ENCODE data around the gene SSUH2.
A peak's percentile ranks its signal among the peaks of the same experiment; 100 is the strongest.
"Not testable (repeated sequence)": the region's sequence is repeated elsewhere in the genome, so short reads cannot be mapped to it uniquely, and the experiment has no call there.

SSUH2 gene, protein sequence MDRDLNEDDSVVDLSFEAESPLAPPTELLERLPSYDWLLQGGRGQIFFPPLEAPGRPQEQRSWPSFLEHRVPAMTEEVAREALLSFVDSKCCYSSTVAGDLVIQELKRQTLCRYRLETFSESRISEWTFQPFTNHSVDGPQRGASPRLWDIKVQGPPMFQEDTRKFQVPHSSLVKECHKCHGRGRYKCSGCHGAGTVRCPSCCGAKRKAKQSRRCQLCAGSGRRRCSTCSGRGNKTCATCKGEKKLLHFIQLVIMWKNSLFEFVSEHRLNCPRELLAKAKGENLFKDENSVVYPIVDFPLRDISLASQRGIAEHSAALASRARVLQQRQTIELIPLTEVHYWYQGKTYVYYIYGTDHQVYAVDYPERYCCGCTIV

DNA sequence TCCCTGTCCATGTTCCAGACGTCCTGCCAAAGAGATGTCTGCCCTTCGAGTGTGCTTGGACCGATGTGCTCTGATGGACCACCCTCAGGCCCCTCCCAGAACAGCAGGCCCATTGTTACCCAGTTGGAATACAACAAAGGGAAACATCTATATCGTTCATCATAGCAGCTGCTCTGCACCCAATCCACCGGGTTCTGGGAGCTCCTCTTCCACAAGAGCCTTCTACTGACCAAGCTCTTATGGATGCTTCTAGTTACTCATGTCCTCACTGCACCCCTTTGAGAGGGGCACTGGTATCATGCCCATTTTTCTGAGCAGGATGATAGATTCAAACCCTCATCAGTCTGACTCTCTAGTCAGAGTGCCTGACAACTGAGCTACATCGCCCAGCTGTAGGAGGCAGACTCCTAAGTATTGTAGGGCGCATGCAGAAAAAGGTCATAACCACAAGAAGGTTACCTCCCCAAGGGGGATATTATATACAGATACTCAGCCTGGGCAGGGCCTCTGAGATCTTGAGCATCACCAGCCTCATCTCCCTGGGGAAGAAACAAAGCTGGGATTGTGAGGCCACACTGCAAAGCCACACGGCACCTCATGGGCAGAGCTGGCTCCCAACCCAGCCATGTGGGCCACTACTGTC lies at the start of gene SSUH2:
SSUH2 (minus strand) TSS at position 51 of the 643 bp plus-strand sequence; CDS start at position 11, 40 bp downstream.
- no peak for DNase-seq

DNA sequence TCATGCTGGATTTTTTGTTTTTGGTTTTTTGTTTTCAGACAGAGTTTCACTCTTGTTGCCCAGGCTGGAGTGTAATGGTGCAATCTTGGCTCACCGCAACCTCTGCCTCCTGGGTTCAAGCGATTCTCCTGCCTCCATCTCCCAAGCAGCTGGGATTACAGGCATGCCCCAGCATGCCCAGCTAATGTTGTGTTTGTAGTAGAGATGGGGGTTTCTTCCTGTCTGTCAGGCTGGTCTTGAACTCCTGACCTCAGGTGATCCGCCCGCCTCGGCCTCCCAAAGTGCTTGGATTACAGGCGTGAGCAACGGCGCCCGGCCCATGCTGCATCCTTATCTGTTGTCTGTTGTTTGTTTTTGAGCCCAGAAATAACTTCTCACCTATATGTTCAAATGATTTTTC lies 46.7 kb upstream of the SSUH2 start:
- DNase-seq = not testable (repeated sequence)

DNA sequence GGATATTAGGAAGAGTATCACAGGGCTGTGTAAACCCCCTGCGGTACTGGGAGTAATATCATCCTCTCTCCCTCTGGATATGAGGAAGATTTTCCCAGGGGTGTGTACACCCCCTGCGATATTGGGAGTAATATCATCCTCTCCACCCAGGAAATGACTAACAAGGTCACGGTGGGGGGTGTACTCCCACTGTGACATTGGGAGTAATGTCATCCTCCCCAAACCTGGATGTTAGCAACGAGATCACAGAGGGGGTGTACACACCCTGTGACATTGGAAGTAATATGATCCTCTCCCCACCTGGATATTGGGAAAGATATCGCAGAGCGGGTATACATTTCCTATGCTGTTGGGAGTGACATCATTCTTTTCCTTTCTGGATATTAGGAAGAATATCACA lies 40.4 kb upstream of the SSUH2 start:
- not testable (repeated sequence) for DNase-seq

DNA sequence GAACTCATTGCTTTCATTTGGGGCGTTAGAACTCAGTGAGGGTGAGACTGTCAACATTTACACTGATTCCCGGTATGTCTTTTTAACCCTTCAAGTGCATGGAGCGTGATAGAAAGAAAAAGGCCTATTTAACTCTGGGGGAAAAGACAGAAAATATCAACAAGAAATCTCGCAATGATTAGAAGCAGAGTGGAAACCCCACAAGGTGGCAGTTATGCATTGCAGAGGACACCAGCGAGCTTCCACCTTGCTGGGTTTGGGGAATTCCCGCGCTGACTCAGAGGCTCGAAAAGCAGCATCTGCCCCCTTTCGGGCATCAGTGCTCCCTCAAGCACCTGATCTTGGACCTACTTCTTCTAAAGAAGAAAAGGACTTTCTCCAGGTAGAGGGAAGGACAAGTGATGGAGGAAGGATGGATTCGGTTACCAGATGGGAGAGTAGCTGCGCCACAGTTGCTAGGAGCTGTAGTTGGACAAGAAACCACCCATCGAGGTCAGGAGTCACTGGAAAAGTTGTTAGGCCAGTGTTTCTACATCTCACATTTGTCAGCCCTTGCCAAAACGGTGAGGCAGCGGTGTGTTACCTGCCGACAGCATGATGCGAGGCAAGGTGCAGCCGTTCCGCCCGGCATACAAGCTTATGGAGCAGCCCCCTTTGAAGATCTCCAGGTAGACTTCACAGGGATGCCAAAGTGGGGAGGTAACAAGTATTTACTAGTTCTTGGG lies 38.4 kb upstream of the SSUH2 start:
- not testable (repeated sequence) for DNase-seq

DNA sequence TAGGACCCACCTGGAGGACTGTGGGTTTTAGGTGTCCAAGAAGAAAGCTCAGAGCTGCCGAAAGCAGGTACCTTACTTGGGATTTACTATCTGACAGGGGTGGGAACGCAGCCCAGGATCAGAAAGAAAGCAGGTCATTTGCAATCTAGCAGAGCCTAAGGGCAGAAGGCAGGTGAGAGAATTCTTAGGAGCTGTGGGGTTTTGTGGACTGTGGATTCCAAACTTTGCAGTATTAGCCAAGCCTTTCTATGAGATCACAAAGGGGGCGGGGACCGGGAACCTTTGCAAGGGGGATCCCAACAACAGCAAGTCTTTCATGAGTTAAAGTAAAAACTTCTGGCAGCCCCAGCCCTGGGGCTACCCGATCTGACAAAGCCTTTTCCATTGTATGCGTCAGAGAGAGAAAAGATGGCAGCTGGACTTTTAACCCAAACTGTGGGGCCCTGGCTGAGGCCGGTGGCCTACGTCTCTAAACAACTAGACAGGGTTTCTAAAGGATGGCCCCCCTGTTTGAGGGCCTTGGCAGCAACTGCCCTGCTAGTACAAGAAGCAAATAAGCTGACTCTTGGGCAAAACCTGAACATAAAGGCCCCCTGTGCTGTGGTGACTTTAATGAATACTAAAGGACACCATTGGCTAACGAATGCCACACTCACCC lies 37.4 kb upstream of the SSUH2 start:
- not testable (repeated sequence) for DNase-seq

DNA sequence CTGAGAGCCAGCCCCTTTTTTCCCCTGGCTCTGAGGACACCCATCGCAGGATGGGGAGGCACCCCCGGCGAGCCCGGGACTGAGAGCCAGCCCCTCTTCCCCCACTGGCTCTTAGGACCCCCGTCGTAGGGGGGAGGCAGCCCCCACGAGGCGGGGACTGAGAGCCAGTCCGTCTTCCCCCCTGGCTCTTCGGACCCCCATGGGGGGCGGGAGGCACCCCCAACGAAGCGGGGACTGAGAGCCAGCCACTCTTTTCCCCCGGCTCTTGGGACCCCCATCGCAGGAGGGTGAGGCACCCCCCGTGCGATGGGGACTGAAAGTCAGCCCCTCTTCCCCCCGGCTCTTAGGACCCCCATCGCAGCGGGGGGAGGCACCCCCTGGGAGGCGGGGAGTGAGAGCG lies 36.8 kb upstream of the SSUH2 start:
- no peak for DNase-seq

DNA sequence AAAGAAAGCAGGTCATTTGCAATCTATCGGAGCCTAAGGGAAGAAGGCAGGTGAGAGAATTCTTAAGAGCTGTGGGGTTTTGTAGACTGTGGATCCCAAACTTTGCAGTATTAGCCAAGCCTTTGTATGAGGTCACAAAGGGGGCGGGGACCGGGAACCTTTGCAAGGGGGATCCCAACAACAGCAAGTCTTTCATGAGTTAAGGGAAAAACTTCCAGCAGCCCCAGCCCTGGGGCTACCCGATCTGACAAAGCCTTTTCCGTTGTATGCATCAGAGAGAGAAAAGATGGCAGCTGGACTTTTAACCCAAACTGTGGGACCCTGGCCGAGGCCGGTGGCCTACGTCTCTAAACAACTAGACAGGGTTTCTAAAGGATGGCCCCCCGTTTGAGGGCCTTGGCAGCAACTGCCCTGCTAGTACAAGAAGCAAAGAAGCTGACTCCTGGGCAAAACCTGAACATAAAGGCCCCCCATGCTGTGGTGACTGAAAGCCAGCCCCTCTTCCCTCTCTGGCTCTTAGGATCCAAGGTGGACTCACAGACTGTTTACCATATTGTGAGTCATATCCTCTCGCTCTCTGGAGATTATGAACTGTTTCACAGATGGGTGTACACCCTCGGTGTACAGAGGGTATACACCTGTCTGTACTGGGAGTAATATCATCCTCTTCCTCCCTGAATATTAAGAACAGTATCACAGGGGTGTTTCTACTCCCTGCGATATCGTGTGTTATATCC lies 35.4 kb upstream of the SSUH2 start:
- not testable (repeated sequence) for DNase-seq

DNA sequence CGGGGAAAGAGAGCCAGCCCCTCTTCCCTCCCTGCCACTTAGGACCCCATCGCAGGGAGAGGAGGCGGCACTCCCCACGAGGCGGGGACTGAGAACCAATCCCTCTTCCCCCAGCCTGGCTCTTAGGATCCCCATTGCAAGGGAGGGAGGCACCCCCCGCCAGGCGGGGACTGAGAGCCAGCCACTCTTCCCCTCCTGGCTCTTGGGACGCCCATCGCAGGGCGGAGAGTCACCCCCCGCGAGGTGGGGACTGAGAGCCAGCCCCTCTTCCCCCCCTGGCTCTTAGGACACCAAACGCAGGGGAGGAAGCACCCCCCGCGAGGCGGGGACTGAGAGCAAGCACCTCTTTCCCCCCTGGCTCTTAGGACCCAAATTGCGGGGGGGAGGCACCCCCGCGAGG lies 34.2 kb upstream of the SSUH2 start:
- no peak for DNase-seq

DNA sequence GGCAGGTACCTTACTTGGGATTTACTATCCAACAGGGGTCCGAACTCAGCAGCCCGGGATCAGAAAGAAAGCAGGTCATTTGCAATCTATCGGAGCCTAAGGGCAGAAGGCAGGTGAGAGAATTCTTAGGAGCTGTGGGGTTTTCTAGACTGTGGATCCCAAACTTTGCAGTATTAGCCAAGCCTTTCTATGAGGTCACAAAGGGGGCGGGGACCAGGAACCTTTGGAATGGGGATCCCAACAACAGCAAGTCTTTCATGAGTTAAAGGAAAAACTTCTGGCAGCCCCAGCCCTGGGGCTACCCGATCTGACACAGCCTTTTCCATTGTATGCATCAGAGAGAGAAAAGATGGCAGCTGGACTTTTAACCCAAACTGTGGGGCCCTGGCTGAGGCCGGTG lies 32.7 kb upstream of the SSUH2 start:
- not testable (repeated sequence) for DNase-seq

DNA sequence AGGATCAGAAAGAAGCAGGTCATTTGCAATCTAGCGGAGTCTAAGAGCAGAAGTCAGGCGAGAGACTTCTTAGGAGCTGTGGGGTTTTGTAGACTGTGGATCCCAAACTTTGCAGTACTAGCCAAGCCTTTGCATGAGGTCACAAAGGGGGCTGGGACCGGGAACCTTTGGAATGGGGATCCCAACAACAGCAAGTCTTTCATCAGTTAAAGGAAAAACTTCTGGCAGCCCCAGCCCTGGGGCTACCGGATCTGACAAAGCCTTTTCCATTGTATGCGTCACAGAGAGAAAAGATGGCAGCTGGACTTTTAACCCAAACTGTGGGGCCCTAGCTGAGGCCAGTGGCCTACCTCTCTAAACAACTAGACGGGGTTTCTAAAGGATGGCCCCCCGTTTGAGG lies 31.0 kb upstream of the SSUH2 start:
- DNase-seq = not testable (repeated sequence)

DNA sequence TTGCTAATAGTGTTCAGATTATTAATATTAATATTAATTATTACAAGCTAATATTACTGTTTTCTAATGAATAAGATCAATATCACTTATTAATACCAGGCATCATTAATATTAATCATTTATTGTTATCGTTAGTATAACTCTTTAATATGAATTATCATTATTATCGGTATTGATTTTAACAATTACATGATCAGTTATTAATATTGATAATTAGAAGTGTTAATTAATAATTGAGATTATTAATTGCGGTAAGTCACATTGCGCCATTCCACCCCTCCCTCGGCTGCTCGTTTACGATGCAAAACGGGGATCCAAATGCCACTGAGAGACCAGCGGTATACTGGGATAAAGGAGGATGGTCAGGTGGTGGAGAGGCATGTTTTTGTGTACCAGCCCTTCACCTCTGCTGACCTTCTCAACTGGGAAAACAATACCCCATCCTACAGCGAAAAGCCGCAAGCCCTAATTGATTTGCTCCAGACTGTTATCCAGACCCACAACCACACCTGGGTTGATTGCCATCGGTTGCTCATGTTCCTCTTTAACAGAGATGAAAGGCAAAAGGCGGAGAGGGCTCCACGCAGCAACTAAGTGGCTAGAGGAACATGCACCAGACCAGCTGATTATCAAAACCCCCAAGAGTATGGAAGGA lies 28.6 kb upstream of the SSUH2 start:
- no peak for DNase-seq

DNA sequence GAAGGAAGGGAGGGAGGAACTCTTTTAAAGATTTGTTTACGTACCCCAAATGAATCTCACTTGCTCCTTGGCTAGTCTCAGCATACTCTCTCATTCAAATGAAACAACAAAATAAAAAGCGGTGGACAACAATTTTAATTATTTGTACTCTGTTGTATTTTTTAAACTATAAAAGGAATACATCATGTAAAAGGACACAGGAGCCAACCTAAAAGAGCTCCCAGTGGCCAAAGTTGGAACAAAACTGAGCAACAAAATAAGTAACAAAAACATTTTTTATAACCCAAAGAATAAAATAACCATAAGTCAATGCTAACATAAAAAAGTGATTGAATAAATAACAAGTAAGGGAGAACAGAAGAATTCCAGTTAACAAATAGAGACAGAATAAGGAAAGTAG lies 24.4 kb upstream of the SSUH2 start:
- DNase-seq = no peak

DNA sequence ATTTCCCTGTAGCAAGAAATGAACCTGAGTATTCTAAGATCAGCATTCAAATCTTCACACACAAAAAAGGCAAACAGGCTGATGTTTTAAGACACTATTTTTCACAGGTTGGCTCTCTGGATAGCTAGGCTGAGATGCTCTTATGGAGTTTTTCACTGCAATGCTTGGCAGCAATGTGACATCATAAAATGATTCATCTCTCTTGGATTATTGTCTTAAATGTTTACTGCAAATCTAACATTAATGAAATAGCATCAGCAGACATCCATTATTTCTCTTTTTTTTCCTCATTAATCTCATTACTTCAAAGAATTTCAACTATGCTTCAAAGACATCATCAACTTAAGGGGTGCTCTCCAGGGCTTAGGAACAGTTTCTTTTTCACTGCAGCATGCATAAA lies 23.6 kb upstream of the SSUH2 start:
- DNase-seq = no peak

DNA sequence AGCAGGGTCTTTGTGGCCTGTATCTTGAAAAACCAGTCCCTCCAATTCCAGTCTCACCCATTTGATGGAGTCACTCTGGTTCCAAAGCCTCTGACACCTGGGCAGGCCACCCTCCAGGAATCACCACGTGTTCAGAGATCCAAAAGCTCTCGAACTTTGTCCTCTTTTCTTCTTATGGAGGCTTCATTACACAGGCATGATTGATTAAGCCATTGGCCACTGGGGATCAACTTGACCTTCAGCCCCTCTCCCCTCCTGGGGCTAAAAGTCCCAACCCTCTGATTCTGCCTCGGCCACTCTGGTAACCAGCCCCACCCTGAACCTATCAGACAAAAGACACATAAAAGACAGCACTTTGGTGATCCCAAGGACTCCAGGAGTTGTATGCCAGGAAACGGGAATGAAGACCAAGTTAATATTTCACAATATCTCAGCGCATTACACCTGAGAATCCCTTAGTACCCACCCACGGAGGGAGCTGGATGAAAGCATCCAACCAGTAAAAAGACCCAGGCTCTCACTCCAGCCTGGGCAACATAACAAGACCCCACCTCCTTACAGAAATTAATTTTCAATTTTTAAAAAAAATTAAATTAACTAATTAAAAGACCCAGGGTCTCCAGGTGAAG lies 23.0 kb upstream of the SSUH2 start:
- DNase-seq = no peak

DNA sequence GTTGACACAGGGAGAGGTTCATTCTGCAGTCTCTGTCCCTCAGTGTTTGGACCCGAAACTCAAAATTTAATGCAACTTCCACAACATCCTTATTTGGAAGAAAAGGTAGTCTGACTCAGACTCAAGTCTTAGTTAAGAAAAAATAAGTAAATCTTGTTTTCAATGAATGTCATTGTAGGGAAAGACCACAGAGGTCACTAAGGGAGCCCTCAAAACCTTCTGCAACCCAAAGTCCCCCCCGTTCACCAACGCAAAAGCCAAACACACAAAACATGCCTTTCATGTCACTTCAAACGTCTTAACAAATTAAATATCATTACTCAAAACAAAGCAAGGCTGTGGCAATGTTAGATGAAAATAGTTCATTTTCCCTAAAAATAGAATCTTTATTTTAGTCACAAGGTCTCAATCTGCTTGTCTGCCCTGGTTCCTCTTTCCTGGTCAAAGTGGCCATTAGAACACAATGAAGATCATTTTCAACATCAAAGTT lies 20.9 kb upstream of the SSUH2 start:
- no peak for DNase-seq

DNA sequence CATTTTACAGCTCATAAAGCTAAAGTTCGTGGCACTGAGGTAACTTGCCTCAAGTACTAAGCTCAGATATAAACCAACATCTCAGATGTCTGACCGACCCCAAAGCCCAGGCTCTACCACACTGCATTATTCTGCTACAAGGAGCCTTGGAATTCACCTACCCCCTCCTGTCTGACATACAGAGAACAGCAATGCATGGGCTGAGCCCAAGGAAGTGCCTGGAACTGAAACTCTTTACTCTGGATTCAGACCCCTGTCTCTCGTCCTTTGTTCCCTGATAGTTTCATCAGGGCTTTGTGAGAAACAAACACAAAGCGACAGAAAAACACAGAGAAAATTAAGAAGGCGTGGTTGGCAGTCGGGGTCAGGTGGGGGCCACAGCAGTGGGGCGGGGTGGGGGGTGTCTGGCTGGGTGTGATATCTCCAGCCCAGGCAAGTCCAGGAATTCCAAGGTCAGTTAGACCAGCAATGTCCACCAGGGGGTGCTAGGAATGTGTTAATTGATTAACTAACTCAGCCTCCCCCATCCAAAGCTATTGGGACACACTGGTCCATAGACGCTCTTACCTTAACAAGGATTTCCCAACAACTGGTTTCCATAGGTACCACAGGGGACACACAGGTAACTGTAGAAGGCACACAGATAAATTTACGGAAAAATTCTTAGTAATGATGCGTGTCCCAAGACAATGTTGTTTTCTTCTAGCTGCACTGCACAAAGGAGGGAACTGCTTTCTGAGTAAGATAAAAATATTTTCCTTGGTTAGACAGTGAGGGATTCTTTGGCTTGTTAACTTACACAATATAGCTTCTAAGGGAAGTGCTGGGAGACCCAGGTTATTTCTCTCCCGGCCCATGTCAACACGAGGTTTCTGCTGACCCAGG lies 18.8 kb upstream of the SSUH2 start:
- peak; percentile 48 for DNase-seq

DNA sequence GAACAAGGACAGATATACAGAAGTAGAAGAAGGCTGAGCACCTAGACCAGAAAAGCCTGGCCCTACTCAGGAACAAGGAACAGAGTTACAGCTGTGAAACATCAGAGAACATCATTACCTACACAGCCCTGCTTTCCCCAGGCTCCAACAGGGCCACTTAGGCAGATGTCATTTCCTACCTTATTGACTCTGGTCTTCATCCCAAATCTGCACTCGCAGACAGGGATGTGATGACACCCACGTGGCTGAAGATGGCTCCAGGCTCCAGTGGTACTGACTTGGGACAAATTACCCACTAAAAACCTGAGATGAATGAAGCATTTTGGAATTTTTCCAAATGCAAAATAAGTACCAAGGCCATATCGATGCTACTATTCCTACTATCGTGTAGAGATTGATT lies 18.0 kb upstream of the SSUH2 start:
- DNase-seq = no peak

DNA sequence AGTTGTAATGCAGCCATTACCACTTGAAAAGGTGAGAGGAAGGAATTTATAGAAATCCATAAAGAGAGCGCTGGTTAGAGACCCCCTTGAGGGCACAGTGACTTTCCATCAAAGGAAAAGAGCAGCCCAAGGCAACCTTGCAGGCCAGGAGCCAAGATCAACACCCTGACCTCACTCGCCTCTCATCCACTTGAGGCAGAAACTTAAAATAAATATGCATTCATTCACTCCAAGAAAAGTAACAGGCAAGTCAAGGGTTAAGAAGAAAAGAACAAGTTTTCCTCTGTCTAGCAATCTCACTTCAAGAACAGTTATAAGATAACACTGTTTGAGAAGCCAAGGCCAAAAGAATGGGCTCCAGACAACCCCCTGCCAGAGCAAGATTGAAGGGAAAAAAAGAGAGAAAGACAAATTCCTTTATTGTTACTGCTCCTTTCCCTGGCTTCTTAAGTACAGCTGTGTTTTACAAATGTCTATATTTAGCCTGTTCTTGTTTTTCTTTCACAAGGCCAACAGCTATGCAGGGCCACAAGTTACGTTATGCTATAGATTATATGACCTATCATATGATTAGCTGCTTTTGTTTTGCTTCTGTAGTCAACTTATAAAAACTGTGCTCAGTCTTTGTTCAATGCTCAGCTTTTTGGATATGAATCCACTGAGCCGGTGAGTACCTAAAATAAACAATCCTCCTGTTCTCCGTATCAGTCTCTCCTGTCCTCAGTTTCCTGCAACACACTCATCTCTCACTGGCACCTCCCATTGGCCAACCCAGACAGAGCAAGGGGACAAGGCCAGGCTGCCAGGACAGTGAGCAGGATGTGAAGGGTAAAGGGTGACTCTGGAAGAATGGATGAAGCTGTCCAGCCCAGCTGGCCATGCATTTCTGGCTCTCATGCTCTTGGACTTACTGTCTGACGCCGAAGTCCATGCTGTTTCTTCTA lies 15.8 kb upstream of the SSUH2 start:
- DNase-seq = no peak

DNA sequence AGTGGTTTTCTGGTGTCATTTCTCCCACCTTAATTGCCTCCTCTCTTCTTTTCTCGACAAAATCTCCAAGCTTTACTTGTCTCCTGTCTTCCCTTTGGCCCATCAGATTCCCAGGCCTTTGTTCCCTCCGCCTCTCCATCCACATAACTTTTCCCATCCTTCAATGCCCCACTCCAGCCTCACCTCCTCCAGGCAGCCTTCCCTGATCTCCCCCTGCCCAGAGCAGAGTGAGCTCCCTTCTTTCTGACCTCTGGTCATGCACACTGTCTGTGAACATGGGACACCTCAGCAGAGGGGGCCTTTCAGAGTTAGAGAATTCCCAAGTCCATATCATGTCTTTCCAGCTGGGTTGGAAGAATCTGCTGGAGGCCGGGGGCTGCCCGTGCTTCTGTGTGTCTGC lies 14.6 kb upstream of the SSUH2 start:
- DNase-seq = no peak
